D341Med (cell line): ENCODE measurements around the gene TBC1D5.

Experiments
- DNase-seq: peaks from one replicate; pipeline ENCODE4 v3.0.0; 2012; ENCODE audit warnings: low spot score

TBC1D5 gene

DNA sequence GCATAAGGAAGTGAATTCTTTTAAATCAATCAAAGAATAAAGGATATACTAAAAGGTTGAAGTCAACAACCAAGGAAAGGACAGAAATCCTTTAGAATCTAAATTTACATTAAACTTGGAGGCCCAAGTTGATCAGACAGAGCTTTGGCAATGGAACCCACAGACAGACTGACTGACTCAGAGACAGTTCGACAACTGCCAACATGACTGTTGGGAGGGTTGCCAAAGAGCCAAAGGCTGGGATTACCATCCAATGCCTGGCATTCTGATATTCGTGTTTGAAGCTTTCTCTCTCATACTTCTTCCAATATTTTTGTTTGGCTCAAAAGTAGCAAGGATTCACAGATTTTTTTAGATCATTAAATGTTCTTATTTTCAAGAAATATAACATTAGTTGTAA is 451.5 kb downstream of the TBC1D5 start:
- DNase-seq, result no peak

DNA sequence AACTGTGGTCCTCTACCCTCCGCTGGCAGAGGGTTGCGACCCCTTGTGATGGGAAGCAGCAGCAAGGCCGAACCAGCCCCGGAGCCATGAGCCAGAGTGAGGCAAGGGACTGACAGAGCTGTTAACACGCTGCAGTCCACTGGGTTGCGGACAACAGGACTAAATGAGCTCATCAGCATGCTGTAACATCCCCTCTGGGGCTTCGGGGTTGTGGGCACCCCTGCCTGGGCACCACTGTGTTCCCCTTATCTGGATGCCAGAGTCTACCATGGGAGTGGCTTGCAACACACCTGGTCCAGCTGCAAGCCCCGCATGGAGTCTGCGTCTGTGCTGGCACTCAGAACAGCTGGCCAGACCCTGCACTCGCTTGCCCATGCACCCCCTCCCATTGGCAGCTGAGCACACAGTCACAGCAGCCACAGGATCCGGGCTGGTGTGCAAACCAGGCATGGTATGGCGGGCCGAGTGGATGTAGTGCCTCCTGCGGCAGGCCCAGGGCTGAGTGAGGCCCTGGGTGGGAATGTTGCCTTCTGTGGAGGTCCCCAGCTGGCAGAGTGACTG is 453.5 kb downstream of the TBC1D5 start:
- DNase-seq, result no peak

DNA sequence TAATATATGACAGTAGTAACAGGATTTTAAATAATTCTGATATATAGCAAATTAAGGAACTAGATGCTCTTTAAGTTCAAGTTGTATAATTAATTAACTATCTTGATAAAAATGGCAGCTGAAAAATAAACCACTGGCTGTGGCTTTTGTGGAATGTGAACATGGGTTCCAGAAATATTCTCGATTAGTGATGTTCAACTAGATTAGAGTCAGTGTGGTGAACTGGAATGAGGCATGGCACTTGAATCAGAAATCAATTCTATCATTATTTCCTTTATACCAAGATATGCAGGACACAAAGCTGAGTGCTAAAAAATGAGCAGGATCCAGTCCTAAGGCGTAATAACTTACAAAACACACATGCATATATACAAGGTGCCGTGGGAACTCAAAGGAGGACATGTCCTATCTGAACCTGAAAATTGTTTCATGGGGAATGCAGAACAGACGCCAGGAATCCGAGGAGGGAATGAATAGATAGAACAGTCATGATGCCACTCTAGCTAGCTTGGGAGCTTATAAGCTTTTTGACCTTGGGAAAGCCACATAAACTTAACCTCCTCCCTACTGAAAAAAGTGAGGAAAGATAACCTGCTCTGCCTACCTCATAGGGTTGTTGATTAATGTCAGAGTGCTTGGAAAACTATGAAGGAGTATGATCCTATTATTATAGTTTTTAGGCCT is 455.3 kb downstream of the TBC1D5 start:
- no peak for DNase-seq

DNA sequence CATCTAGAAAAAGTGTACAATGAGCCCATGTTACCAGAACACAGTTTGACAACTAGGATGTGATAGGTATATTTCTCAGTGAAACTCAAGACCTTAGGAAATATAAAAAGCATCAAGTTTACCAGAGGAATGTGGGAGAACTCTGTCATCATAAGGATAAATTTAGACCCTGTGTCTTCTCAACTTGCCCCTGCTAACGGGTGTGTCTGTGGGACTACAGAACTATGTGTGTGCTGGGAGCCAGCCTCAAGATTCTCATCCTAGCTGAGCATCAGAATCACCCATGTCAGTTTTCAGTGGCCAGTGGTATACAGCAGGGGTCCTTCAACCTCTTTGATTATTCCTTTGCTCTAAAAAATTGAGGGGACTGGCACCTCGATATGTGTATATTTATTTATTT is 464.4 kb downstream of the TBC1D5 start:
- no peak for DNase-seq

DNA sequence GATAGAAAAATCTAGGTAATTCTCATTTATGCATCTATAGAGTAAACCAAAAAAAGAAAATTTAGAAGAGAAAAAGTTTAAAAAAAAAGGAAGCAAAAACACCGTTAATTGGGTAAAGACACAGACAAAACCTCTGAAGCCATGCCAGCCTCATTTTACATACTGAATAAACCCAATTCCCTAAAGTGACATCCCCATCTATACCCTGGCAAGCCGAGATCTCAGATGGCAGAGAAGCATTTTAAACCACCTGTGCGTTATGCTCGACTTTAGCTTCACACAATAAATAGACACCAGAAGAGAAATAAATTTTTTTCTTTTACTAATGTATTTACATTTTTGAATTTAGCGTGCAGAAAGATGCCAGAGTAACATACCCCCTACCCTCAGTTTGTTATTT is 475.6 kb downstream of the TBC1D5 start:
- no peak for DNase-seq

DNA sequence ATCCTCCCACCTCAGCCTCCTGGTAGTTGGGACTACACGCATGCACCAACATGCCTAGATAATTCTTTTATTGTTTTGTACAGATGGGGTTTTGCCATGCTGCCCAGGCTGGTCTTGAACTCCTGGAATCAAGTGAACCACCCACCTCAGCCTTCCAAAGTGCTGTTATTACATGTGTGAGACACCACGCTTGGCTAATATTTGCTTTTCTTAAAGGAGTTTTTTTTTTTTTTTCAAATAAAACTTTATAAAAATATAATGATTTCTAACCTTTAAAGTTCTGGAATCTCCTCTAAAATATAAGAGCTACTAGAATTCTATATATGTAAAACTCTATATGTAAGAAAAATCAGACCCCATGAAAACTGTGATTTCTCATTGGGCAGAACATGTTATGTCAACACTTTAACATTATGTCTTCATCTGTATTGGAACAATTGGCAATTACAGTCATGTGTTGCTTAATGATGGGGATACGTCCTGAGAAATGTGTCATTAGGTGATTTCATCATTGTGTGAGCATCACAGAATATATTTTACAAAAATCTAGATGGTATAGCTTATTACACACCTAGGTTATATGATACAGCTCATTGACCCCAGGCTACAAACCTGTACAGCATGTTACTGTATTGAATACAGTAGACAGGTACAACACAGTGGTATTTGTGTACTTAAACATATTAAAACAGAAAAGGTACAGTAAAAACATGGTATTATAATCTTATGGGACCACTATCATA is 480.6 kb downstream of the TBC1D5 start:
- no peak for DNase-seq

DNA sequence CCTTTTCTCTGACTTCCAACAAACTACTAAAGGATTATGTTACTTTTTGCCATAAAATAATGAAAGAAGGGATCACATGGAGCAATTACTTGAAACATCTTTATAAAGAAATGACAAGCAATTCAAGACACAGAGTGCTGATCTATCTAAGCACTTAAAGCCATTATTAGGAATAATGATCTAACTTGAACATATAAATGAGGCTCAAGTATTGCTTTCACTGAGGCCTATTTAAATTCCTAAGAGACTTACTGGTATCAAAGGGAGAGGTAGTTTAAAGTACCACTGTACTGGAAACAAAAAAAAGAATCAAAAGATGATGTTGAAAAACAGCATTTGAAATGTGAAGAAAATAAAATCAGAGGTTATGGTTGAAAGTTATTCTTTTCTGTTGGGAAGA is 482.2 kb downstream of the TBC1D5 start:
- DNase-seq, result no peak

DNA sequence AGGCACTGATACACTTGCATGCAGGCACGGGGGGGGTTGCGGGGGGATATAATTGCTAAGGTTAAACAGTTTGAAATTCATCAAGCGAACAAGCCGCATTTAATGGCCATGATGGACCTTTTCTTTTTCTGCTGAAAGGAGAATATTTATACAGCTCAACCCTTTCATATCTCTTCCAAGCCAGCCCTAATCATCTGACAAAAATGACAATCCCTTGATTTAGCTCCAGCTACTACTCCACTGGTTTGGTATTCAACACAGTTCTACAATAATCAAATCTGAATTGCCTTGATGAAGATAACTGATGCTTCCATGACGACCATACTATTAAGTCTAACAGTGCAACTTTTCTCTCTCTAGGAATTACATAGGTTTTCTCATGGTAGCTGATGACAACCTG is 482.7 kb downstream of the TBC1D5 start:
- no peak for DNase-seq

DNA sequence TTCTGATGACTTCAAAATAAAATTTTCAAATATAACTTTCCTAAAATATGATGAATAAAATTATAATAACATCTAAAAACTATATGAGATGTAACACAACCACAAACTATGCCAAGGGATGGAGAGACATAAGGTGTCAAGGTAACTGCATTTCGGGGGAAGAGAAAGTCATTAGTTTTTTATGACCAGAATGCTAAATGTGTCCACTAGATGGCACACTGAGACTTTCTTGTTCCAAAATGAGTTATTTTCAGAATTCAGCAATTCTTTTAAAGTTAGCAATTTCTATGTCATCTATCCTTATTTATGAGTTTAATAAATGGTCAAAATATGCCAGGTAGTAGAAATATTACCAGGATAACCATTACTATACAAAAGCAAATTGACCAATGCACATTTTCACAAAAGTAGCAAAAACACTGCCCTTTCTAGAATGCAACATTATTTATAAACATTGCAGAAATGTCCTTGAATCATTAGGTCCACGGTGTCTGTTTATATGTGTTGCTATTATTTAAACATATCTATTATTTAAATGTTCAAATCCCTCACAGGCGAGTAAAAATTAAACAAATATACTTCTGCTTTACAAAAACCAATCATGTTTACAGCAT is 483.5 kb downstream of the TBC1D5 start:
- DNase-seq, result peak; percentile 40

DNA sequence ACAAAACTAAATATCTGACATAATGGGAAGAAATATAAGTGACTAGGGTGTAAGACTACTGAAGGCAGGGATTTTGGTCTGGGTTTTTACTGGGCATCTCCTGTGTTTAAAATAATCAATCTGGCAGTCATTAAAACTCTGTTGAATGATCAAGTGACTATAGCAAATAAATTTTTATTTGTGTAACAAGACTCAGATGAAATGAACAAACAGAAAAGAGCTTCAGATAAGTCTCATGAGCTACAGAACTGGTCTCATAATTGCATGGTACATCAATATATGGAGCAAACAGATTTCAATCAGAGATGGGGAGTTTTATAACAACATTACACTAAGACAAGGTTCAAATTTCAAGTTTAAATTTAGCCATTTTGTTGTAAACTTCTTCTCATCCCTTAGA is 485.2 kb downstream of the TBC1D5 start:
- DNase-seq, result no peak

DNA sequence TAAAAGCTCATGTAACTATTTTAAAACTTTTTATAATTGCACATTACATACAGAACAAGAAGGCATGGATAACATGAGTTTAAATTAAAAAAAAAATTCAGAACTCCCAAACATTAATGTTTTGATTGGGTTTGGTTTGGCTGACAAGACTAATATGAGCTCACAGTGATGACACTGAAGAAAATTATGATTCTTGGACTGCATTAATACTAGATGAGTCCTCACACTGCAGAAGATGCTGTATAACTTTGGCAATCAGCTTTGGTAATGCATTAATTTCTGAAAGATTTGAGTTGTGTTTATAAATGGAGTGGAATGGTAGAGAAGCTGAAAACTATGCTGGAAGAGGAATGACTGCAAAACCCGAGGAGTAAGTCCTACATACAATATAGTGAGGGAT is 498.8 kb downstream of the TBC1D5 start:
- DNase-seq, result no peak

DNA sequence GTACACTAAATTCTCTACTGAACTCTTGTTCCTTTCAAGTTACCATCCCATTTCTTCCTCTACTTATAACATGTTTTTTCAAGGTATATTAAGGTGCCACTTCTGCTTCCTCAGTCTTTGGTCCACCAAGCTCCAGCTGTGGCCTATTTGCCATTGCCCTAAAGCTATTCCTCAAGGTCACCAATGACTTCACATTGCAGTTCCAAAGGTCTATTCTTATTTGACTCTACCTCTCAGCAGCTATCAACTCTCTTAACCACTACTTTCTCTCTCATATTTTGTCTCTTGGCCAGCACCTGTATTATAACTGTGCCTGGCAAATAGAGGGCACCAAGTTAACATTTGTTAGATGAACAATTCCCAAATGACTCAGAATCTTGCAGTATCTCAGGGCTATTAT is 503.0 kb downstream of the TBC1D5 start:
- DNase-seq, result no peak

DNA sequence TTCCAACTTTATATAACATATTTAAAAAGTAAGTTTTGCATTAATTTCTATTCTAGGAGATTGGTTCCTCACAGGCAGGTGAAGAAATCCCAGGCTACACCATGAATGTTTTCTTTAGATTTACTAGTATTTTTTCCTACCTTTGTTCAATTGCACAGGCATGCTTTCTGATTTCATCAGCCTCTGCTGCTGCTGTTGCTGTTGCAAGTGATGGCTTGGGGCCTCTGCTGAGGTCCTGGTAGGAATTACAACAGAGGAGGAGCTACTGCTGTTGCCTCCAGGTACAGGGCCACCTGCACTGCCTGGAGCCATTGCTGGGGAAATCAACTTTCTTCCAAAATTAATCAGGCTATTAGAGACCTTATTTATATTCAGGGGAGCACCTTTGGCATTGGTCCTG is 504.4 kb downstream of the TBC1D5 start:
- DNase-seq, result no peak

DNA sequence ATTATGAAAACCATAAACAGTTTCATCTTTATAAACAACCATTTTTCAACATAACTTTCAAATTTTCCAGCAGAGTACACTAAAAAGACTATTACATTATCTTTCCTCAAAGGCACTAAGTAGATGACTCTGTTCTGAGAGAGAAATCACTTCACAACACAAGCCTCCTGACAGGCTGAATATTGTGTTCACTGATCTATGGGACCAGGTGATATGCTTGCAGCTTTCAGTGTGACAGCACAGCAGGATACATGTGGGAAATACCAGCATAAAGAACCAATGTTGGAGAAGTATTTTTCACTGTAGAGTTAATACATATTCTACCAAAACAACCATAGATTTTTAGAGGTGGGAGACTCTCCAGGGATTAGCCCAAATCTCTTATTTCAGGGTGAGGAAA is 507.1 kb downstream of the TBC1D5 start:
- DNase-seq, result no peak

DNA sequence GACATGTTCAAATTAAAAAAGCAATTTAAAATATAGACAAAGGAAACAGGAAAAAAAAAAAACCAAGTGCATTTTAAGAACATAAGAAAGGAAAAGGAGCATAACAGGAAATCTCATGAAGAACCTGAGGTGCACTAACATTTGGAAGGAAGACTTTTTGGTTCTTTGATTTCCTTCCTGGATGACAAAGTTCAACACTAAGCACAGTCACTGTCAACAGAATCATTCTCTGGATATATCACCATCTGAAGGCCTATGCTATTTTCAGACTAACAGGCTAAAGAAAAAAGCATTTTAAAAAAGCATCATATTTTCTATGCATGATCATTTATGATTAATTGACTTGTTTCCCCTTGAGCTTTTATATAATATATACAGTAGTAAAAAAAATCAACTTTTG is 508.0 kb downstream of the TBC1D5 start:
- DNase-seq, result no peak

DNA sequence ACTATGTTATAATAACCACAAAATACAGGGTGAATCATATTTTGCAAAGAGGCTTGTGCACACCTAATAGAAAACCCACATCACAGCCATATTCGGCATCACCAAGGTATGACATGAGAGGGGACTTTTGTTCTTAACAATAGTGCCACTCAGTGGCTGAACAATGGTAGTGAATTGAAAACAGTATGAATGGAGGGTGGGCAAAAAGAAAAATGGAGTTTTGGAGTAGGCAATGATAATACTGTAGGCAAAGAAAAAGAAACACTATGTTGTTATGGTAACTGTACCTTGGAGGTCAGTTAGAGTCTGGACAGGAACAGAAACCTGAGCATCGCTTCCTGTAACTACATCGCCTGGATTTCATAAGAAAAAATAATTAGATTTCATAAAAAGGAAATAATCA is 509.0 kb downstream of the TBC1D5 start:
- peak; percentile 64 for DNase-seq

DNA sequence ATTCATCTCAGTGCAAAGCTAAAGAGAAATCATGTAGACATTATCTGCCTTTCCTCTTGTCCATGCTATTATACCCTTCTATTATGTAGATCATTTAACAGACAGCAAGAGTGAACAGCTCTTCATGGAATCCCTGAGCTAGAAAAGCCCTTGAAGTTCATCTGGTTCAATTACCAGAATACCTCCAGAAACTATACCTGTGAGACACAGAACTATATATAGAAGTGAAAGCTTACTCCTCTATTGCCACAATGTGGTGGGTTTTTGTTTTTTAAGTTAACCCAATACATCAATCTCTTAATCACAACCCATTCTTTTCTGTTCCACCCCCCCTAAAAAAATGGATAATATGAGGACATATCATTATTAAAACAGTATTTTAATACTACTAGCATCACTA is 510.0 kb downstream of the TBC1D5 start:
- no peak for DNase-seq

DNA sequence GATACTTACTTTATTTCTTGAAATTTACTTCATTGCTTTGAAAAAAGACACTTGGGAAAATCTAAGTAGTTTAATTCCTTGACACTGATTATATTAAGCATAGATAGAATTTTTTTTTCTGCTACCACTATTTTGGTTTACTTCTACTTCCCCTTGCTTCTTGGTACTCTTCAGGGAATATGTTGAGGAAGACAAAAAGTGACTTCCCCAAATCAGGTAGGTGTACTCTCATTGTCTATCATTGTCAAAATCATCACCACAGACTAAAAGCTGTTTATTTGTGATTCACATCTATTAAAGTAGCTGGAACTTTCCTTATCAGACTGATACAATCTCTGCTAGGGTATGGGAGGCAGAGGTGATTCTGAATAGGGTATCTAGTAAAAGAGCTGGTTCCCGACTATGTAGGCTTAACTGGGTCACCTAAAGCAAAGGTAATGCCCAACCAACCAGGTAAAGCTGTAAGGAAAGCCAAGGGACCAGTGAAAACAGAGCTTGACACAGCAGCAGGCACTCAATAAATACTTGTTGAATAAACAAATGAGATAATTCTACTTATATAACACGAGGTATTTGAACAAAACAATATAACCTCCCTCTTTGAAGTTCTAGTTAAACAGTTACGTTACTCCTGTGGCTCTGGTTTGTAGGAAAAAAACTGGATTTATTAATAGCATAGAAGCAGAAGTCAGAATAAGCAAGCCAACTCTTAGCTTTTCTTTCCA is 510.7 kb downstream of the TBC1D5 start:
- no peak for DNase-seq

DNA sequence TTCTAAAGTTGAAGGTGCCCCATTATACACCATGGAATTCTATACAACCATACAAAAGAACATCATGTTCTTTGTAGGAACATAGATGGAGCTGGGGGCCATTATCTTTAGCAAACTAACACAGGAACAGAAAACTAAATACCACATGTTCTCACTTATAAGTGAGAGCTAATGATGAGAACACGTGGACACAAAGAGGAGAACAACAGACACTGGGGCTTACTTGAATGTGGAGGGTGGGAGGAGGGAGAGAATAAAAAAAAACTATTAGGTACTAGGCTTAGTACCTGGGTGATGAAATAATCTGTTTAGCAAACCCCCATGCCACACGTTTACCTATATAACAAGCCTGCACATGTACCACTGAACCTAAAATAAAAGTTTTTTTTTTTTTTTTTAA is 515.0 kb downstream of the TBC1D5 start:
- no peak for DNase-seq

DNA sequence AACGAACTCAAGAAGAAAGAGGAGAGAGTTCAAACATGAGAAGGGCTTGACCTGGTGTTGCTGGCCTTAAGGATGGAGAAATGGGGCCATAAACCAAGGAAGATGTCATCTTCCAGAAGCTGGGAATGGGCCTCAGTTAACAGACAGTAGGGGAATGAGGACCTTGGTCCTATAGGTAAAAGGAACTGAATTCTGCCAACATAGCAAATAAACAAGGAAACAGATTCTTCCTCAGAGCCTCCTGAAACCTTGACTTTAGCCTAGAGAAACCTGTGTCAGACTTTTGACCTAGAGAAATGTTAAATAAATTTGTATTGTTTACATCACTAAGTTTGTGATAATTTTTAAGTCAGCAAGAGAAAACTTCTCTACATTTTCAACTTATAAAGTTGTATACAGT is 520.9 kb downstream of the TBC1D5 start:
- no peak for DNase-seq

DNA sequence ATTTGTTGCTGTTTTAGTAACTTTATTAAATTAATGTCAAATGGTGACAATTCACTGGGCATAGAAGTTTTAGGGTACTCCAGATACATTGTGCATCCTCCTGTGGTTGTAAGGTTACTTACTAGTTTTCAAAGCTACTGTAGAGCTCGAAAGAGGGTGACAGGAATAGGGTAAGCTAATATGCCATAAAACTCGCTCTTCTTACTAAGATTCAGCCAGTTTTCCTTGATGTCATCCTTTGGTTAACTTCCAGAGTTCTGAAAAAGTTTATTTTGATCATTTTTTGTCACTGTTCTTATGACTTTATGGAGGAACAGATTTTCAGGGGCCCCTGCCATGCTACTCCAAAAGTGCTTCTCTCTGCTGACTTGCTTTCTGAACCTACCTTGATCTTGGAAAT is 522.8 kb downstream of the TBC1D5 start:
- DNase-seq, result no peak

DNA sequence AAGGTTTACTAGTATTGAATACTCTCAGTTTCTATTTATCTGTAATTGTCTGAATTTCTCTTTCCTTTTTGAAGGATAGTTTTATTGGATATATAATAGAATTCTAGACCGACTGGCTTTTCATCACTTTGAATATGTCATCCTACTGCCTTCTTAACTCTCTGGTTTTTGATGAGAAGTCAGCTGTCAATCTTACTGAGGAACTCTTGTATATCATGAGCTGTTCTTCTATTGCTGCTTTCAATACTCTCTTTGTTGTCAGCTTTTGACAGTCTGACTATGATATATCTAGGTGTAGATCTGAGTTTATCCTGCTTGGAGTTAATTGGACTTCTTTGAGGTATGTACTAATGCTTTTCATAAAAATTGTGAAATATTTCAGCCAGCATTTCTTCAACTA is 523.8 kb downstream of the TBC1D5 start:
- no peak for DNase-seq

DNA sequence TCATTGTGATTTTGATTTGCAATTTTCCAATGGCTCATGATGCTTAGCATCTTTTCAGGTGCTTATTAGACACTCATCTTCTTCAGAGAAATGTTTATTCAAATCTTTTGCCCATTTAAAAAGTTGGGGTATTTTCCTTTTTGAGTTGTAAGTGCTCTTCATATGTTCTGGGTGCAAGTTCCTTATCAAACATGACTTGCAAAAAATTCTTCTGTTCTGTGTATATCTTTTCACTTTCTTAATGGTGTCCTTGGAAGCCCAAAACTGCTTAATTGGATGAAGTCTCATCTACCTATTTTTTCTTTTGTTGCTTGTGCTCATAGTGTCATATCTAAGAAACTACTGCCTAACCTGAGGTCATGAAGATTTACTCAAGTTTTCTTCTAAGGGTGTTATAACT is 524.8 kb downstream of the TBC1D5 start:
- no peak for DNase-seq
